GM12878 (cell line): Measurements from ENCODE around the gene ITSN1. TPM values are rescaled to one million over a fixed set of nuclear protein-coding genes. Genes with fewer than 3 reads are reported as not detected.

Source experiments
- ATAC-seq: fragments of 200-7000 bp; cut with Tn5 transposase; 3 replicates; pipeline ENCODE4 v1.9.1; 2020; ENCODE audit warnings: mild to moderate bottlenecking, moderate library complexity
- BruUV-seq: library from RNA; stranded (reverse); fragments of 400-500 nt; replicated peaks from 2 replicates; lab custom pipeline; 2021; lab: Mats Ljungman, UMichigan
- CTCF ChIA-PET: fragments of 300-600 bp; sonication (Branson Sonifier 250); formaldehyde crosslinking; extraction: SDS; loops from one replicate; lab custom pipeline; 2021; ENCODE audit warnings: inconsistent platforms; lab: Yijun Ruan, JAX
- POLR2A ChIA-PET: fragments of 350-600 bp; formaldehyde crosslinking; extraction: SDS; loops from one replicate; lab custom pipeline; 2021; ENCODE audit warnings: inconsistent platforms; lab: Charles Lee
- RAD21 ChIA-PET: fragments of 300-600 bp; sonication (Branson Sonifier 250); formaldehyde crosslinking; loops from one replicate; lab custom pipeline; 2023; ENCODE audit warnings: antibody characterized with exemption; ENCODE audit not compliant: unreplicated experiment; lab: Charles Lee
- SMC1A ChIA-PET: fragments of 300-600 bp; sonication (Branson Sonifier 250); formaldehyde crosslinking; loops from one replicate; lab custom pipeline; 2023; ENCODE audit not compliant: unreplicated experiment, uncharacterized antibody; lab: Charles Lee
- DNase-seq: peaks from one replicate; pipeline ENCODE4 v3.0.0-alpha.2; 2011; ENCODE audit warnings: low read depth, low spot score
- FAIRE-seq: peaks from 3 replicates; lab custom pipeline; 2011; peaks lifted over from hg19 to GRCh38; lab: Jason Lieb, UNC
- H2AFZ ChIP-seq: 2 replicates; pipeline ENCODE4 v1.6.0; 2011; ENCODE audit warnings: low read depth, low read length, control low read depth; ENCODE audit not compliant: control insufficient read depth
- H3K27ac ChIP-seq: 2 replicates; pipeline ENCODE4 v1.5.1; 2011; ENCODE audit warnings: control low read depth; ENCODE audit not compliant: control insufficient read depth, insufficient read depth
- H3K27me3 ChIP-seq, 2 experiments: replicated peaks in 1 of 2; 2 replicates each; pipeline versions ENCODE4 v1.6.0 to v1.6.1; 2011; ENCODE audit warnings: low read length in 1 of 2; ENCODE audit not compliant: control insufficient read depth in 2 of 2, insufficient read depth in 2 of 2
- H3K36me3 ChIP-seq, 2 experiments: 2 replicates each; pipeline ENCODE4 v1.5.1; 2011; ENCODE audit warnings: low read length in 1 of 2; ENCODE audit not compliant: control insufficient read depth in 2 of 2, insufficient read depth in 2 of 2
- H3K4me1 ChIP-seq: 2 replicates; pipeline ENCODE4 v1.6.1; 2011; ENCODE audit warnings: mild to moderate bottlenecking, low read length, moderate library complexity, mixed read lengths; ENCODE audit not compliant: control insufficient read depth, insufficient read depth
- H3K4me2 ChIP-seq: 2 replicates; pipeline ENCODE4 v1.6.0; 2011; ENCODE audit warnings: control low read depth; ENCODE audit not compliant: control insufficient read depth, insufficient read depth
- H3K4me3 ChIP-seq: fragments of 200-600 bp; sonication (generic); 2 replicates; pipeline ENCODE4 v1.5.1; 2016
- H3K79me2 ChIP-seq: 2 replicates; pipeline ENCODE4 v1.6.0; 2011; ENCODE audit warnings: low read length; ENCODE audit not compliant: control insufficient read depth, insufficient read depth
- H3K9ac ChIP-seq: 2 replicates; pipeline ENCODE4 v1.8.0; 2011; ENCODE audit warnings: low read length, control low read depth, mixed read lengths; ENCODE audit not compliant: control insufficient read depth, insufficient read depth
- H3K9me3 ChIP-seq: replicated peaks from 3 replicates; pipeline ENCODE4 v1.5.1; 2011; ENCODE audit warnings: mild to moderate bottlenecking, low read length; ENCODE audit not compliant: control insufficient read depth, insufficient read depth
- H4K20me1 ChIP-seq: 2 replicates; pipeline ENCODE4 v1.6.0; 2011; ENCODE audit not compliant: control insufficient read depth, insufficient read depth
- HDAC2 ChIP-seq: fragments of 200-600 bp; sonication (generic); IDR thresholded peaks from 2 replicates; pipeline ENCODE4 v1.6.1; 2017
- KLF5 ChIP-seq: fragments of 450-650 bp; IDR thresholded peaks from 2 replicates; pipeline ENCODE4 v1.6.1; 2014; ENCODE audit warnings: mild to moderate bottlenecking; ENCODE audit not compliant: partially characterized antibody
- MTA2 ChIP-seq: fragments of 450-650 bp; IDR thresholded peaks from 2 replicates; pipeline ENCODE4 v1.6.1; 2016; ENCODE audit warnings: low read depth, mild to moderate bottlenecking, moderate library complexity
- NFXL1 ChIP-seq: fragments of 450-650 bp; IDR thresholded peaks from 2 replicates; pipeline ENCODE4 v1.6.1; 2017; ENCODE audit warnings: antibody characterized with exemption, mild to moderate bottlenecking, borderline replicate concordance
- NKRF ChIP-seq: fragments of 450-650 bp; conservative IDR thresholded peaks from 2 replicates; pipeline ENCODE4 v1.6.1; 2017; ENCODE audit warnings: mild to moderate bottlenecking, moderate library complexity
- RAD51 ChIP-seq: fragments of 450-650 bp; IDR thresholded peaks from 2 replicates; pipeline ENCODE4 v1.6.1; 2016; ENCODE audit warnings: moderate library complexity, mild to moderate bottlenecking, inconsistent platforms
- SKIL ChIP-seq: fragments of 450-650 bp; IDR thresholded peaks from 2 replicates; pipeline ENCODE4 v1.6.1; 2017; ENCODE audit warnings: mild to moderate bottlenecking, low read depth, inconsistent platforms; ENCODE audit not compliant: poor library complexity, severe bottlenecking
- TCF12 ChIP-seq: IDR thresholded peaks from 2 replicates; pipeline ENCODE4 v1.6.1; 2011; ENCODE audit warnings: low read depth, mild to moderate bottlenecking, low read length
- ZNF622 ChIP-seq: fragments of 450-650 bp; IDR thresholded peaks from 2 replicates; pipeline ENCODE4 v1.6.1; 2017; ENCODE audit warnings: mild to moderate bottlenecking, inconsistent platforms
- WGBS: methylation state at CpG from one replicate; pipeline ENCODE4 v1.1.6; 2016; ENCODE audit warnings: low lambda C conversion rate; ENCODE audit not compliant: insufficient replicate concordance, insufficient coverage; ENCODE audit errors: missing lambda C conversion rate; 5-methylcytosine and 5-hydroxymethylcytosine counted together
- in situ Hi-C: fragments of 300-500 bp; cut with MboI; formaldehyde crosslinking; loops from 9 replicates; pipeline ENCODE4 v1.14.3; 2018; ENCODE audit warnings: mixed read lengths
- intact Hi-C: fragments of 100-400 bp; cut with micrococcal nuclease; formaldehyde crosslinking; loops from one replicate; pipeline ENCODE4 v1.14.2; 2022; ENCODE audit not compliant: unreplicated experiment
- polyA plus RNA-seq, 11 experiments: library from polyadenylated mRNA; depleted of rRNA in 4 of 11; unstranded in 6 of 11; stranded (reverse) in 5 of 11; fragments of >200 nt; fragmentation: Nextera tagmentation in 4 of 11; fragmentation: Illumina TruSeq in 1 of 11; extraction: Ambion mirVana in 4 of 11; extraction: Trizol in 1 of 11; gene quantifications; 1 replicate in 1 of 11; 2 replicates in 10 of 11; pipeline versions ENCODE4 v1.2.1 to v1.2.3, GENCODE V29; 2011 to 2016; ENCODE audit warnings: inconsistent platforms in 2 of 11, missing spikeins in 2 of 11, low read depth in 1 of 11
- total RNA-seq, 4 experiments: library from RNA; depleted of rRNA in 3 of 4; stranded (reverse); fragments of >200 nt in 3 of 4; fragmentation: Illumina TruSeq in 1 of 4; extraction: Trizol in 1 of 4; gene quantifications; 2 replicates each; pipeline versions ENCODE4 v1.2.1 to v1.2.3, GENCODE V29; 2013 to 2021
- TF ChIP-seq, protein P1 (sequence below): fragments of 450-650 bp; IDR thresholded peaks from 2 replicates; pipeline ENCODE4 v1.6.1; 2017; ENCODE audit warnings: mild to moderate bottlenecking
- TF ChIP-seq, protein P2 (sequence below): fragments of 450-650 bp; IDR thresholded peaks from 2 replicates; pipeline ENCODE4 v1.6.1; 2018; ENCODE audit warnings: borderline replicate concordance, mild to moderate bottlenecking; ENCODE audit not compliant: partially characterized antibody
- TF ChIP-seq, protein P3 (sequence below): IDR thresholded peaks from 2 replicates; pipeline ENCODE4 v1.6.1; 2011; ENCODE audit warnings: borderline replicate concordance, low read depth, mild to moderate bottlenecking, moderate library complexity, mixed read lengths, low read length; ENCODE audit not compliant: insufficient read depth; ENCODE audit errors: extremely low read length

ITSN1 gene
- total and polyA plus RNA-seq, 10 of the 15 experiments (the other 5 are each of a cell fraction or from before 2014, with no cell fraction given), result 0.89 to 10.6 (median 4.8) TPM

DNA sequence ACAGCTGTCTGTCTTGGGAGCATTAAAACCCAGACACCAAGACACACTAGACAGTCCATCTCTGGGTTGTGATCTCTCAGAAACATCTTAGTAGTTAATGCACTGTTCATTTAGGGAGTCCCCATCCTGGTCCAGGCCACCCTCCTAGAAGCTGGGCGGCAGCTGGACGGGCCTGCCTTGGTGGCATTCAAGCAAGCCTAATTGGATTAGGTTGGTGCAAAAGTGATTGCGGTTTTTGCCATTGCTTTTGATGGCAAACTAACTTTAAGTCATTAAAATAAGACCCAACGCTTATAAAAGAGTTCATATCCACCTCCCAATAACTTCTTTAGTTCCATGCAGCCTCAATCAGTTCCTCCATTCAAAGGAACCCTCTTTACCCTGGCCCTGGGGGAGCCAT is 251.6 kb downstream of the ITSN1 start:
- Histone ChIP-seq H4K20me1 (no peaks in the 10 kb centered on the region), H3K4me2 (no peak overlapping the region), H3K9ac (no peak overlapping the region), H3K27me3 (no peaks in the 10 kb centered on the region), H3K9me3 (no peaks in the 10 kb centered on the region), H3K4me3 (no peak overlapping the region), H2AFZ (no peak overlapping the region), H3K4me1 (no peaks in the 10 kb centered on the region), H3K36me3 (no peaks in the 10 kb centered on the region), H3K79me2 (no peaks in the 10 kb centered on the region), H3K27ac (no peak overlapping the region)
- in situ Hi-C loops, result no loop called here
- DNase-seq (no peak), ATAC-seq (no peak), FAIRE-seq (no peak)
- BruUV-seq, result no TSS peak
- TF ChIP-seq, protein P1, sequence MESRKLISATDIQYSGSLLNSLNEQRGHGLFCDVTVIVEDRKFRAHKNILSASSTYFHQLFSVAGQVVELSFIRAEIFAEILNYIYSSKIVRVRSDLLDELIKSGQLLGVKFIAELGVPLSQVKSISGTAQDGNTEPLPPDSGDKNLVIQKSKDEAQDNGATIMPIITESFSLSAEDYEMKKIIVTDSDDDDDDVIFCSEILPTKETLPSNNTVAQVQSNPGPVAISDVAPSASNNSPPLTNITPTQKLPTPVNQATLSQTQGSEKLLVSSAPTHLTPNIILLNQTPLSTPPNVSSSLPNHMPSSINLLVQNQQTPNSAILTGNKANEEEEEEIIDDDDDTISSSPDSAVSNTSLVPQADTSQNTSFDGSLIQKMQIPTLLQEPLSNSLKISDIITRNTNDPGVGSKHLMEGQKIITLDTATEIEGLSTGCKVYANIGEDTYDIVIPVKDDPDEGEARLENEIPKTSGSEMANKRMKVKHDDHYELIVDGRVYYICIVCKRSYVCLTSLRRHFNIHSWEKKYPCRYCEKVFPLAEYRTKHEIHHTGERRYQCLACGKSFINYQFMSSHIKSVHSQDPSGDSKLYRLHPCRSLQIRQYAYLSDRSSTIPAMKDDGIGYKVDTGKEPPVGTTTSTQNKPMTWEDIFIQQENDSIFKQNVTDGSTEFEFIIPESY, result no peak
- TF ChIP-seq, protein P2, sequence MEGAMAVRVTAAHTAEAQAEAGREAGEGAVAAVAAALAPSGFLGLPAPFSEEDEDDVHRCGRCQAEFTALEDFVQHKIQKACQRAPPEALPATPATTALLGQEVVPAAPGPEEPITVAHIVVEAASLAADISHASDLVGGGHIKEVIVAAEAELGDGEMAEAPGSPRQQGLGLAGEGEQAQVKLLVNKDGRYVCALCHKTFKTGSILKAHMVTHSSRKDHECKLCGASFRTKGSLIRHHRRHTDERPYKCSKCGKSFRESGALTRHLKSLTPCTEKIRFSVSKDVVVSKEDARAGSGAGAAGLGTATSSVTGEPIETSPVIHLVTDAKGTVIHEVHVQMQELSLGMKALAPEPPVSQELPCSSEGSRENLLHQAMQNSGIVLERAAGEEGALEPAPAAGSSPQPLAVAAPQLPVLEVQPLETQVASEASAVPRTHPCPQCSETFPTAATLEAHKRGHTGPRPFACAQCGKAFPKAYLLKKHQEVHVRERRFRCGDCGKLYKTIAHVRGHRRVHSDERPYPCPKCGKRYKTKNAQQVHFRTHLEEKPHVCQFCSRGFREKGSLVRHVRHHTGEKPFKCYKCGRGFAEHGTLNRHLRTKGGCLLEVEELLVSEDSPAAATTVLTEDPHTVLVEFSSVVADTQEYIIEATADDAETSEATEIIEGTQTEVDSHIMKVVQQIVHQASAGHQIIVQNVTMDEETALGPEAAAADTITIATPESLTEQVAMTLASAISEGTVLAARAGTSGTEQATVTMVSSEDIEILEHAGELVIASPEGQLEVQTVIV, result no peak
- no peak for TF ChIP-seq NFXL1
- TF ChIP-seq HDAC2, result no peak
- TF ChIP-seq TCF12, result no peak
- TF ChIP-seq SKIL, result no peak
- TF ChIP-seq, protein P3, sequence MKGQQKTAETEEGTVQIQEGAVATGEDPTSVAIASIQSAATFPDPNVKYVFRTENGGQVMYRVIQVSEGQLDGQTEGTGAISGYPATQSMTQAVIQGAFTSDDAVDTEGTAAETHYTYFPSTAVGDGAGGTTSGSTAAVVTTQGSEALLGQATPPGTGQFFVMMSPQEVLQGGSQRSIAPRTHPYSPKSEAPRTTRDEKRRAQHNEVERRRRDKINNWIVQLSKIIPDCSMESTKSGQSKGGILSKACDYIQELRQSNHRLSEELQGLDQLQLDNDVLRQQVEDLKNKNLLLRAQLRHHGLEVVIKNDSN, result no peak
- TF ChIP-seq RAD51, result no peak
- TF ChIP-seq MTA2, result no peak
- no peak for TF ChIP-seq NKRF
- no peak for TF ChIP-seq KLF5
- no peak for TF ChIP-seq ZNF622
- WGBS, result 53% methylated on average over 4 of the region's 4 CpGs
- POLR2A ChIA-PET, result no interaction called here
- CTCF ChIA-PET, result interaction anchor here (1.5 kb wide), 1 partner anchor 288 kb away, joined by 4 read pairs; no protein-coding TSS in a partner anchor
- SMC1A ChIA-PET, result interaction anchor here (0.8 to 1.1 kb wide), 2 partner anchors 313 to 454 kb away, joined by 3 to 4 read pairs; no protein-coding TSS in a partner anchor
- intact Hi-C loops, result no loop called here
- RAD21 ChIA-PET, result interaction anchor here (0.5 to 1.2 kb wide), 2 partner anchors 269 to 288 kb away, joined by 3 read pairs; no protein-coding TSS in a partner anchor
